CD4-positive, alpha-beta T cell treated with Interferon alpha-2 for 1 hour (primary cell): ENCODE measurements around the gene STARD7.
"Not testable (repeated sequence)": the region's sequence is repeated elsewhere in the genome, so short reads cannot be mapped to it uniquely, and the experiment has no call there.

Source experiments
- DNase-seq, 2 donors: peaks; one replicate each; pipeline ENCODE4 v3.0.0-alpha.2; 2020 to 2022

Gene STARD7

DNA sequence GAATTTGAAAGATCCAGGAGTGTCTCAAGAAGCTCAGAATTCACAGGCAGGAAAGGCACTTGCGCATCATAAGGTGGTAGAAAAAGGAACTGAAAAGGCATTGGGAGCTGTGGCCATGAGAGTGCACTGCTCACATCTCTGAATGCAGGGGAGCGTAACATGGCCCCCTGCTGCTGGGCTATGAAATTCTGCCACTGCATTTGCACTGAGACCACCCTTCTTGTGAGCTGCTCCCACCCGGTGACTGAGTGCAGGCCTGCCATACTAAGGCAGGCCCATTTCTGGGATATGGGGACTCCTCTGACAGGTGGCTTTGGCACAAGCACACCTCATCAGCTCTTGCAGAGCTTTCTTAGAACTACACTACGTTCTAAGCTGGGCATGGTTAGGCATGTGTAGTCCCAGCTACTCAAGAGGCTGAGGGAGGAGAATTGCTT, 25.3 kb upstream of the STARD7 start:
- DNase-seq: peak in 1 of 2 donors; percentile 13

DNA sequence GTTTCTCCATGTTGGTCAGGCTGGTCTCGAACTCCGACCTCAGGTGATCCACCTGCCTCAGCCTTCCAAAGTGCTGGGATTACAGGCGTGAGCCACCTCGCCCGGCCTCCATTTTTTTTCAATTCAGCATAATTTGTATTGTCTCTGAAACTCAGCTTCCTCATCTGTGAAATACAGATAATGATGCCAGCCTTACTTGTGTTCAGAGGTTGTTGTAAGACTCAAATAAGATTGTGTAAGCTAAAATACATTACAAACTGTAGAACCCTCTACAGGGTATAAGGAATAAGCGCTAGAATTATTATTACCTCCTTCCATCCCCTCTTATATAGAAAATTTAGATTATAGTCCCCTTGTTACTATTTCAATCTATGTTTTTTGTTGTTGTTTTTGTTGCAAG, 24.8 kb upstream of the STARD7 start:
- no peak for DNase-seq

DNA sequence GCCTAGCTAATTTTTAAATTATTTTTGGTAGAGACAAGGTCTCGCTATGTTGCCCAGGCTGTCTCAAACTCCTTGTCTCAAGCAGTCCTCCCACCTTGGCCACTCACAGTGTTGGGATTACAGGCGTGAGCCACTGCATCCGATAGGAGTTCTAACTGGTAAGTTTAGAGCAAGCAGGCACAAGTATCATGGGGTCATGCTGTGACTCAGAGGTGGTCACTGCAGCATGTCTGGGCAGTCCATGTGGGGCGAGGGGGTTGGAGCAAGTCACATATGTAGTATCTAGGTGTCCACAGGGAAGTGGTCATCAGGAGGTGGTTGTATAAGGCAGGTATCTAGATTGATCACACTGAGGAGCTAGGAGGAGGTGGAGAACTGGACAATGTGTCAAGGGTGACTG, 22.7 kb upstream of the STARD7 start:
- DNase-seq: no peak

DNA sequence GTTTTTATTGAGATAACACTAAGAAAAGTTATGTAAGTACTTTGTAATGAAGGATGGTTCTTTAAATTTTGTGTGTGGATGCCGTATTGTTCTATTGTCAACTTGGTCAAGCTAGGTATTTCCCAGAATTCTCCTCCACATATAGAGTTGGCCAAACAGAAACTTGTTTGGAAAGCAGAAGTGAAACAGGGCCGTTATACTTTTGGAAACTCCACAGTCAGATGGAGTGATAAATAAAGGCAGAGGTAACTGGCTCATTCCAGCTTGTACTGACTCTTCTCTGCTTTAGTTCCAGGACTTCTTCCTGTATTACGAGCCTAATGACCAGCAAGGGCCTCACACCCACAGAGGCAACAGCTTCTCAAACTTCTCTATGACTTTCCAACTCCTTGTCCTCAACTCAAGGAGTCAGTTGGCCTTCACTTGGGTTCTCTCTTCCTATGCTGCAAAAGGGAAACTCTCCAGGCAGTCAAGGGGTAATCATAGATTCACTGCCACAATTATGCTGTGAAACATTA, 16.4 kb upstream of the STARD7 start:
- DNase-seq: peak; percentile 21 to 33

DNA sequence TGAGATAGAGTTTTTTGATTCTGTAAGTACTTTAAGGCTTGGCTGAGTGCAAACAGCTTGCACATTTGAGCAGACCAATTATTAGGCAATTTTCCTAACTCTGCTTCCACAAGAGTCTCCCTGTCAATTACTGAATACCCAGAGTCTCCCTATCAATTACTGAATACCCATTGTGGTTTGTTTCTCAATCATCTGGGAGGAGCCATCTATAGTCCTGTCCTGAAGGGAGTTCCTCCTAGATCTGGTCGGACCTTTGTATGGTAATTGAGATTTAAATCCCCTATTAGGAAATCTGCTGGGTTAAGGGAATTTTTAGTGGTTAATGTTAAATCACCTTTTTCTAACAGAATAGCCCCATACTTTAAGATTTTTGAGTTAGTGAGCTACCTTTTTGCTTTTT, 12.5 kb upstream of the STARD7 start:
- DNase-seq: not testable (repeated sequence)

DNA sequence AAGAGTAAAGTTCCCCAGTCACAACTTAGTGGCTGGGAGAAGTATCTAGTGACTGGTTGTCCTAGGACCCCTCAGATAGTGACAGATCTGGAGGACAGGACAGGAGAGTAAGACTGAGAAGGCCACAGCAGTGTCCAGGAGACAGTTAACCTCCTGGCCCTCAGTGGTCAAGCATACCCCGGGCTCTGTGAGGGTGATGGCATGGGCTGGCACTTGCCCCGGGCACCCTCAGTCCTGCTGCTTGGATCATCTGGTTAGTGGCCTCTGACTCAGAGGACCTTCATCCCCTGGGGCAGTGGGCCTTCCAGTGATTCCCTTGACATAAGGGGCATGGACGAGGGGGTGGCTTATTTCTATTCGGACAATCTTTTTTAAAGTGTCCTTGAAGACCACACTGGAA, 11.3 kb upstream of the STARD7 start:
- DNase-seq: not testable (repeated sequence)

DNA sequence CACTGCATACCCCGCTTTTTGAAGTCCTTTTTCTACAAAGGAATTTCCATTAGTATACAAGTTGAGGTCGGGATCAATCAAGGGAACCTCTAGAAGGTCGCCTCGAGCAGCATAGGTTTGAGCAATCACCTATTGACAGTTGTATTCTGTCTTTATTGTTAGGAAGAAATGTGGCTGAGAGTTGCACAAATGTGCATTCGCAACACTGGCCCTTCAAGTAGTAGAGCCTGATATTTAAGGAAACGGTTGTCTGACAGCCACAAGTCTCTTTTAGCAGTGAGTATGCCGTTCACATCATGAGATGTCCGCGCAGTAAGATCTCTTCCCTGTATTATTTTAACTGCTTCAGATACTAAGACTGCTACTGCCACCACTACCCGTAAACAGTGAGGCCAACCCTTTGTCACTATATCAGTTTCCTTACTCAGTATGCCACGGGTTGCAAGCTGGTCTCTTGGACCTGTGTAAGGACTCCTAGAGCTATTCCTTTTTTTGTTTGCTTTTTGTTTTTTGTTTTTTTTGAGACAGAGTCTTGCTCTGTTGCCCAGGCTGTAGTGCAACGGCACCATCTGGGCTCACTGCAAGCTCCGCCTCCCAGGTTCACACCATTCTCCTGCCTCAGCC, 10.0 kb upstream of the STARD7 start:
- DNase-seq: no peak

DNA sequence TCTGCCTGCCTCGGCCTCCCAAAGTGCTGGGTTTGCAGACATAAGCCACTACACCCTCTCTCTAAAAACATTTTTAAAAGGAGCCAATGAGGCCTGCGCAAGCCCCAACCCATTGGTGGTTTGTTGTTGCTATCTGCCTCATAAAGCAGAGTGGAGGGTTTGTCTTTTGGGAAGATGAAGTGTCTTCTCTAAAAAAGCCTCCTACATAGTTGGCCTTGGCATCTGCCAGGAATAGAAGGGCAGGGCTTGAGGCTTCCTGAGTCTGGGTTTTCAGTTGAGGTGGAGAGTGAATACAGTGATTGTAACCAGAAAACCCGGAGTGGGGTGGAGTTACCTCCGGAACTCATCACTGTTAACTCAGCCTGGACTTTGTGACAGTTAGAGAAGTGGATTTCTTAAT, 5.9 kb upstream of the STARD7 start:
- DNase-seq: no peak

DNA sequence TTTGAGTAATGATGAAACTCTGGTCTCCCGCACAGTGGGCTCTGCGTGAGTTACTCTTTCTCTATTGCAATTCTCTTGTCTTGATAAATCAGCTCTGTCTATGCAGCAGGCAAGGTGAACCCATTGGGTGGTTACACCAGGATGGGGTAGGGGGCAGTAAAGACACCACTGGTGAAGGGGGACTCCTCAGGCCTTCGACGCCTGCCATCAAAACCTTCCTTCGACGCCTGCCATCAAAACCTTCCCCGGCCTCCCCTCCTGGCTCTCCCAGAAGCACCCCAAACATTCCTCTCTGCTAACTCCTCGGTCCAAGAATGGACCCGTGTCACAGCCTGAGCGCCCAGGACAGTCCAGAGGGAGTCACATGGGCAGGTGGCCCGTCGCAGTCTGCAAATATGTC, 4.8 kb upstream of the STARD7 start:
- DNase-seq: no peak

DNA sequence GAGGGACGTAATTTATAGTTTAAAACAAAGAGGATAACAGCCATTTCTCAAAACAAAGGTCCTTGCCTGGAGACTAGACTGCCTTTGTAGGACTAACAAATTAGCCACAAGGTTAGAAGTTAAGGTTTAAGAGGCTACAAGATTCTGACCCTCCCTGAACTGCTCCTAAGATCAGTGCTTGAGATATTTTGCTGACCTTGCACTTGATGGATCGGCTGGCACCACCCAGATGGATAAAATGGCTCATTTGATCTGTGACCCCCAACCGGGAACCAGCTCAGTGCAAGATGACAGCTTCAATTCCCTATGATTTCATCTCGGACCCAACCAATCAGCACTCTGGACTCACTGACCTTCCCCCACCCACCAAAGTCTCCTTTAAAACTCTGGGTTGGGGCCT, 3.7 kb upstream of the STARD7 start:
- no peak for DNase-seq

DNA sequence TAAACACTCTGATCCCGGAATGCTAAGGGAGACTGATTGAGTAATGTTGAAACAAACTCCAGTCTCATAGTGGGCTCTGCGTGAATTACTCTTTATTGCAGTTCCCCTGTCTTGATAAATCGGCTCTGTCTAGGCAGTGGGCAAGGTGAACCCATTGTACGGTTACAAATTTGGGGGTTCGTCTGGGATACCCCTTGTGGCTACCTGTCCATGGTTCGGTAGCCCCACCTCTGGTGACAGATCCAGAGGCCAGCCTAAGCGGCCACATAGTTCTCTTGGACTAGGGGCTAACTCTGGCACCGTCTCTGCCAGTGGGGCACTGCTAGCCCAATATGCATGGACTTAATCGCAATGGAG, 1.1 kb upstream of the STARD7 start:
- no peak for DNase-seq

DNA sequence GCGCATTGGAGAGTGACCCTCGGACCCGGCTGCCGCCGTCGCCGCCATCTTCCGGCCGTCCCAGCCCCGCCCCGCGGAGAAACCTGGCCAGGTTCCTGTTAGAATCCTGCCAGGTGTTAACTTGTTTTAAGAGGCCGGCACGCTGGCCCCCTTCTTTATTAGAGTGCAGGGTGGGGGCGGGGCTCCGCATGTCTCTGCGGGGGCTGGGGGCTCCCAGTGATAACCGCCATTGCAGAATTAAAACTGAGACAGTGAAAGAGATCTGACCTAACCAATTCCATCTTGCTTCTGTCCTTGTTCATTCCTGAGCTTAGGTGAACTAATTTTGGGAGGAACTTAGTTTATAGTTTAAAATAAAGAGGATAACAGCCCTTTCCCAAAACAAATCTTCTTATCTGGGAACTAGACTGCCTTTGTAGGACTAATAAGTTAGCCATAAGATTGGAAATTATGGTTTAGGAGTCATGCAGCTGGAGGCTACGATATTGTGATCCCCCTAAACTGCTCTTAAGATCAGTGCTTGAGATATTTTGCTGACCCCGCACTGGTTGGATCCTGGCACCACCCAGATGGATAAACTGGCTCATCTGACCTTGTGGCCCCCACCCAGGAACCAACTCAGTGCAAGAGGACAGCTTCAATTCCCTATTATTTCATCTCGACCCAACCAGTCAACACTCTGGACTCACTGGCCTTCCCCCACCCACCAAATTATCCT, 543 bp upstream of the STARD7 start:
- no peak for DNase-seq

DNA sequence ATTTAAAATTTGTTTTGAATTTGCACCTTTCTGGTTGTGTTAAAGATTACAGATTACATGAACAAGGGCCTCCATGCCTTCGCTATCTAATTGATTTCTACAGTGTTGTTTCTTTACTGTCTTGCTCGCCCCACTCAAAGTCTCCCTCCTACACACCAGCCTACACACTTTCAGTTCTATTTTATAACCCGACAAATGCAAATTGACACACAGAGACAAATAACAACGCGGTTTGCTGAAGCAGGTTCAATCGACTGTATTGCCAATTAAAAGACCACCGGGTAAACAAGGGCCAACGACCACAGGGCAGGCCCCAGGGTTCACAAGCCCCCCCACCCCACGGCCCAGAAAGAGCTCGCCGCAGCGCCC, 869 bp downstream of the STARD7 start:
- no peak for DNase-seq

DNA sequence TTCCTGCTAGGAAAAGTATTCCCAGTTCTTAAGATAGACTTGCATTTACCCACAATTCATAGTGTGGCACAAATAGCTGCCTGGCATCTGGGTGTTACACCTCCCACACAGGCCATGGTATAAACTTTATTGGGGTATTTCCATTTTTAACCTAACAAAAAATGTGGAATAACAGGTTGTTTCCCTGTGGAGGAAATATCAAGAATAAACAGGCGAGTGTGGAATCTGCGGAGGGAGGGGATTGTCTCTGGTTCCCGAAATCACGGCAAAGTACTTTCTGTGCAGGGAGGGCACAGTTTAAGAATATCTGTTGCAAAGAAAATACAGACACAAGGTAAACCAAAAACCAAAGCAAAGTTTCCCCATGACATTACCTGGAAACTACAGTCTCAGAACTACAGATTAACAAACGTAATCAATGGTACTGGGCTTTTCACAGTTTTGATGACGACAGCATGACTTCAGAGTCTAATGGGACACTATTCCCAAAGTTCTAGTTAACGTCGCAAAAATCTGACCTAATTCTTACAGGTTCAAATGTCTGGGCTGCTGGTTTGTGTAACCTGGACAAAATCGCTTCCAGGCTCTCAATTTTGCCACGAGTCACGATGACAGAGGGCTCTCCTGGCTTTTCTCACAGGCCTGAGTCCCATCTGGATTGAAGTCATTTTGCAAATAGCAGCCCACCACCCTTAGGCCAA, 1.4 kb downstream of the STARD7 start:
- DNase-seq: peak in 1 of 2 donors; percentile 51

DNA sequence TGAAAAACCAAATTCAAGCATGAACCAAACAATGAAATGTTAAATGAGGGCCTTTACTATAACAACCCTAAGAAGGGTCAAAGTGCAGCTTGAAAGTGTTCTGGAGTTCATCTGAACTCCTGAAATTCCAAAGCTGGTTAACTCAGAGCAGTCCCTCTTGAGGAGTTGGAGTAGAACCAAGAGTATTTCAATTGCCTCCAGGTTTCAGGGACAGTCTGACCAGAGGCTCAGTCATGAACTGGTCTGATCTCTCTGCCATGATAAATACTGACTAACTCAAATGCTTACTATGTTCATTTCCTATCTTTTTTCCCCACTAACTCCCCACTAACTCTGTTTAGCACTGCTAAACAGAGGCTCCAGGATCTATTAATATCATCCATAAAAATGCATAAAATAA, 2.7 kb downstream of the STARD7 start:
- DNase-seq: no peak

DNA sequence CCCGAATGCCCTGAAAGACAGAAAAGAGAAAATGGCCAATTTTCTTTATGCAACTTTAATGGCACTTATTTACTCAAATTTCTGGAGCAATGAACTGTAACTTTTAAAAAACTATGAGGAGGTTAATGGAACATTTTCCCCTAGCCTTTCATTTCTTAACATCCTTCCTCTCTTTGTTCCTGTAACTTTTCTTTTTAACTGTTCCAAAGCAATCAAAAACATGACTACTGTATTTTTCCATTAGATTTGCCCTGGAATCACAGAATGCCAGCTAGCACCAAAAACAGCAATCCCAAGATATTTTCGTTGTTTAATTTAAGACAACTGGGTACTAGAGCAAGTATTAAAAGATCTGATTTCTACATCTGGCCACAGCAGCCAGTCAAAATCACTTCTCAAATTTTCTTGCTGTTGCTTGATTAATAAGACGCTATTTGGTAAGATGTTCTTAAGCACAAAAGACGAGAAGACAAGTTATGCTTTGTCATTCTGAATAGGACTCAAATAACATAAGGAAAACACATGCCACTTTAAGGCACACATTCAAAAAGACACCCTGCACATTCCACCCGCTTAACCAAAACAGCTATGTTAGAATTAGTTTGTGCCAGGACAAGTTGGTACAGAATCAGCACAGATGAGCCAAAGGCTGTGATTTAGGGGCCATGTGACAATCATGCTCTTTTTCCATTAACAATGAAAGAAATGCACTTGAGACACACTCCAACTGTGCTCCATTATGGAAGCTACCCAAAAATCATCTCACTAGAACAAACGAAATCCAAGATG, 3.6 kb downstream of the STARD7 start:
- no peak for DNase-seq

DNA sequence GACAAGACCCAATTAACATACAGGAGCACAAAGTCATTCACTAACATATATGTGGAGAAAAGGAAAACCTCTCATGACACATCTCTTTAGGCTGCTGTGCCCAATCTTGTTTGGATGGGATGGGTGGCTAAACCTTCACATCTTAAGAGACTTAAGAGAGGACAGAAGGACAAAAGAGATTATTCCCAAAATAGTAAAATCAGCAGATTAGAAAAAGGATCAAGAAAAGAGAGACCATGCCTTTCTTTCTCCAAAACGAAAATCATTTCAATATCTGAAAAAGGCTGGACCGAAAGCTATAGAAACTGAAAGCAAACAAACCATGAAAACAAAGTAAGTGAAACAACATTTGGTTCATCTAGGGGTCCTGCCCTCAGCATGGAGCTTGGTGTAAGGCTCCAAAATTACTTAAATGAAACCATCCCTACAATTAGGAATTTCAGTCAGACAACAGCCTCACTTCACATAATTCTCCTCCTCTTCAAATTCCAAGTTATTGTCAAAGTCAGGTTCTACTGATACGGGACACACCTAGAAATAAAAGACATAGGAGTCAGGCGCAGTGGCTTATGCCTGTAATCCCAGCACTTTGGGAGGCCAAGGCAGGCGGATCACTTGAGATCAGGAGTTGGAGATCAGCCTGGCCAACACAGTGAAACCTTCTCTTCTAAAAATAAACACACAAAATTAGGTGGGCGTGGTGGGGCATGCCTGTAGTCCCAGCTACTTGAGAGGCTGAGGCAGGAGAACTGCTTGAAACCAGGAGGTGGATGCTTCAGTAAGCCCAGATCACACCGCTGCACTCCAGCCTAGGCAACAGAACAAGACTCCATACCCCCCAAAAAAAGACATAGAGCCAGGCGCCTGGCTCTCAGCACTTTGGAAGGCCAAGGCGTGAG, 5.2 kb downstream of the STARD7 start:
- peak in 1 of 2 donors; percentile 51 for DNase-seq

DNA sequence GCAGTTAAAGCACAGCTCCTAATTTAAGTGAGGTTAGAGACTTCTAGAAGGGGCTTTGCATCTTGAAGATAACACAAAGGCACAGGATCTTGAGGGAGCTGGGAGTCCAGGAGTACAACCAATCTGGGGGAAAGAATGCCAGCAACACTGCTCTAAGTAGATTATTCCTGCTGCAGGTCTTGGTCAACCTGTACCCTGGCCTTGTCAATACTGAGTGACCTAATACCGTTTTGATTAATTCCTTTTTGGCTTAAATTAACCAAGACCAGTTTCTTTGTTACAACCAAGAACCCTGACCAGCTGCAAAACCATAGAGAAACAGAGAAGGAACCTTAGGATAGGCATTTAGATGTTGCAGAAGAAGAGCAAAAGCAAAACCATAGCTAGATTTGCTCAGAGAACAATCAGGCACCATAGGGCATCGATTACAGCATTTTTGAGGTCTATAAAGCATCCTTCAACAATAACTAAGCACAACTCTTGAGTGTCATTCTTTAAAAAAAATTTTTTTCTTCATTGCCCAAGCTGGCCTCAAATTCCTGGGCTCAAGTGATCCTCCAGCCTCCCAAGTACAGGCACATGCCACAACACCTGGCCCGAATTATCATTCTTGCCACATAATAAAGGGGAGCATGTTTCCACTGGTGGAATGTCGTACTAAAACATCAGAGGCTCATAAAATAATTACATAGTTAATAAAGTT, 6.3 kb downstream of the STARD7 start:
- no peak for DNase-seq

DNA sequence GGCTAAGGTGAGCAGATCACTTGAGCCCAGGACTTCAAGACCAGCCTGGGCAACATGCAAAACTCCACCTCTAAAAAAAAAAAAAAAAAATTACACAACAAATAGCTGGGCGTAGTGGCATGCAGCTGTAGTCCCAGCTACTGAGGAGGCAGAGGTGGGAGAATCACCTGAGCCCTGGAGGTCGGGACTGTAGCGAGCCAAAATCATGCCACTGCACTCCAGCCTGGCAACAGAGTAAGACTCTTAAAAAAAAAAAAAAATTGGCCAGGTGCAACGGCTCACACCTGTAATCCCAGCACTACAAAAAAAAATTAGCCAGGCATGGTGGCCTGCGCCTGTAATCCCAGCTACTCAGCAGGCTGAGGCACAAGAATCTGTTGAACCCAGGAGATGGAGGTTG, 7.3 kb downstream of the STARD7 start:
- DNase-seq: no peak

DNA sequence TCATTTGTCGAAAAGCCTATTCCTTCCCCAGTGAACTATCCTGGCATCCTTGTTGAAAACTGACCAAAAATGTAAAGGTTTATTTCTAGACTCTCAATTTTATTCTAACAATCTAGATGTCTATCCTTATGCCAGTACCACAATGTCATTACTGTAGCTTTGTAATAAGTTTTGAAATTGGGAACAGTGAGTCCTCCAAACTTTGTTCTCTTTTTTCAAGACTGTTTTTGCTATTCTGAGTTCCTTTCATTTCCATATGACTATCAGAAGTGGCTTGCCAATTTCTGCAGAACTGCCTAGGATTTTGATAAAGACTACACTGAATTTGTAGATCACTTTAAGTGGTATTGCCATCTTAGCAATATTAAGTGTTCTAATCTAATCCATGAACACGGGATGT, 9.7 kb downstream of the STARD7 start:
- no peak for DNase-seq

DNA sequence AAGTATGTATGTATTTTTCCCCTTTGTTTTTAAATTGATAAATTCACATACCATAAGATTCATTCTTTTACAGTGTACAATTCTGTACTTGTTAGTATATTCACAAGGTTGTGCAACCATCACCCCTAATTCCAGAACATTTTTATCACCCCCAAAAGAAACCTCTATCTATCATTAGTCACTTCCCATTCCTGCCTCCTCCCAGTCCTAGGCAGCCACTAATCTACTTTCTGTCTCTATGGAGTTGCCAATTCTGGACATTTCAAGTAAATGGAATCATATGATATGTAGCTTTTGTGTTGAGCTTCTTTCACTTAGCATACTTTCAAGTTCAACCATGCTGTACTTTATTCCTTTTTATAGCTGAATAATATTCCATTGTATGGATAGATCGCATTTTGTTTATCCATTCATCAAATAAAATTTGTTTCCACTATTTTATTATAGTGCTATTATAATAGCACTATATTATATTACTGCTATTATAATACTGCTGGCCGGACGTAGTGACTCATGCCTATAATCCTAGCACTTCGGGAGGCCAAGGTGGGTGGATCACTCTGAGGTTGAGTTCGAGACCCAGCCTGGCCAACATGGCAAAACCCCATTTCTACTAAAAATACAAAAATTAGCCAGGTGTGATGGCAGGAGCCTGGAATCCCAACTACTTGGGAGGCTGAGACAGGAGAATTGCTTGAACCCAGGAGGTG, 10.9 kb downstream of the STARD7 start:
- DNase-seq: no peak
